ENCODE measurements around the gene CRISPLD2.
"Not testable (repeated sequence)": the region's sequence is repeated elsewhere in the genome, so short reads cannot be mapped to it uniquely, and the experiment has no call there.

DNA sequence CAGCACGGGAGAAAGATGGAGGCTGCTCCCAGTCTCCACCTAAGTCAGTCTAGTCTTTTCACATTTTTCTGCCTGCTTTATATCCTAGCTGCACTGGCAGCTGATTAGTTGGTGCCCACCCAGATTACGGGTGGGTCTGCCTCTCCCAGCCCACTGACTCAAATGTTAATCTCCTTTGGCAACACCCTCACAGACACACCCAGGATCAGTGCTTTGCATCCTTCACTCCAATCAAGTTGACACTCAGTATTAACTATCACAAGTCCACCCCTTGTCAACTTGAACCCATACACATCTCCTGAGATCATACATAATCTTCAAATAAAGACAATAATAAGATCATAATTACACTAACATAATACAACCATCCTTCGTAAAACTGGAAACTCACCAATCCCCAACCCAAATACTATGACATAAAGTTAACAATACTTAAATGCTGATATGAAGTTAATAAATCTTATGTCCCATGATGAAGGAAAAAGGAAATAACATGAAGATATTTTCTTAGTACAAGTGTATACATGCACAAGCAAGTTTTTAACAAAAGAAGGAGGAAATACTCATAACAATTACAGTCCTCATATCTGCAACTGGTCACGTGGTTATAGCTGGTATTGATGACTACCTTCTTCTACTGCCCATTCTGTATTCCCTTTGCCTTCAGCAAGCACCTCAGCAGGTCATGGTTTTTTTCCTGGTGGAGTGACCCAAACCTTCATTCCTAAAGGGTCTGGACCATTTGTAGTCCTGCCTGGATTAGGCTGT lies 35.8 kb downstream of the CRISPLD2 start:
- TF ChIP-seq CTCF (IDR thresholded peaks at IDR 0.05; ENCODE audit: low read length); EZH2 (optimal IDR thresholded peaks at IDR 0.05; ENCODE audit: low read depth, low read length); EZH2phosphoT487 (IDR thresholded peaks at IDR 0.05; ENCODE audit: low read length): not testable (repeated sequence)
